ENCODE results near the gene EP300. TPM values are rescaled to one million over a fixed set of nuclear protein-coding genes. Genes with fewer than 3 reads are reported as not detected.
A peak's percentile ranks its signal among the peaks of the same experiment; 100 is the strongest.
"Not testable (repeated sequence)": the region's sequence is repeated elsewhere in the genome, so short reads cannot be mapped to it uniquely, and the experiment has no call there.

Gene EP300
- total and polyA plus RNA-seq, 8 donors = 63.3 to 80.1 (median 76.9) TPM

GRCh38 chr22:41048791-41049717, 43.3 kb upstream of the EP300 start:
- no peaks in the 10 kb centered on the region for H3K27me3 ChIP-seq
- intact Hi-C loops (cut with DNase I) = no loop called here
- peaks cover 0 to 18% of the 10 kb centered on the region in 2 donors for H3K4me1 ChIP-seq
- no peaks in the 10 kb centered on the region for H3K9me3 ChIP-seq
- no peak overlapping the region for H3K4me3 ChIP-seq
- H3K36me3 ChIP-seq = no peaks in the 10 kb centered on the region
- no peak for TF ChIP-seq CTCF (IDR thresholded peaks at IDR 0.05)
- ATAC-seq = peak; percentile 92
- DNase-seq = peak; percentile 60 to 89 (median 82)
- H3K27ac ChIP-seq = peak overlapping the region; percentile 2 to 40

- H3K27me3 ChIP-seq; H3K36me3 ChIP-seq; ATAC-seq; H3K27ac ChIP-seq; intact Hi-C loops (cut with DNase I); H3K4me3 ChIP-seq; DNase-seq; H3K9me3 ChIP-seq: not testable (repeated sequence)
- peaks cover 0 to 14% of the 10 kb centered on the region in 2 donors for H3K4me1 ChIP-seq
These were observed 42.6 kb upstream of the EP300 start for GRCh38 chr22:41049795-41050194.

- H3K27me3 ChIP-seq = no peaks in the 10 kb centered on the region
- H3K4me3 ChIP-seq = no peak overlapping the region
- no peak for ATAC-seq
- TF ChIP-seq CTCF (IDR thresholded peaks at IDR 0.05) = no peak
- intact Hi-C loops (cut with DNase I) = no loop called here
- H3K27ac ChIP-seq = no peak overlapping the region
- no peaks in the 10 kb centered on the region for H3K36me3 ChIP-seq
- H3K4me1 ChIP-seq = peaks cover 0 to 14% of the 10 kb centered on the region in 2 donors
- no peaks in the 10 kb centered on the region for H3K9me3 ChIP-seq
- no peak for DNase-seq
These were observed 41.5 kb upstream of the EP300 start for GRCh38 chr22:41050883-41051282.

- TF ChIP-seq CTCF (IDR thresholded peaks at IDR 0.05) = no peak
- no peak overlapping the region for H3K27ac ChIP-seq
- no peaks in the 10 kb centered on the region for H3K36me3 ChIP-seq
- no peak for DNase-seq
- no peak overlapping the region for H3K4me3 ChIP-seq
- no peaks in the 10 kb centered on the region for H3K27me3 ChIP-seq
- H3K9me3 ChIP-seq = no peaks in the 10 kb centered on the region
- peak; percentile 14 for ATAC-seq
- H3K4me1 ChIP-seq = peaks cover 0 to 2% of the 10 kb centered on the region in 2 donors
- intact Hi-C loops (cut with DNase I) = no loop called here
These were observed 39.5 kb upstream of the EP300 start for GRCh38 chr22:41052661-41053490.

GRCh38 chr22:41057076-41057475, 35.3 kb upstream of the EP300 start:
- intact Hi-C loops (cut with DNase I) = no loop called here
- no peak for TF ChIP-seq CTCF (IDR thresholded peaks at IDR 0.05)
- no peak overlapping the region for H3K4me3 ChIP-seq
- no peak for ATAC-seq
- H3K36me3 ChIP-seq = no peaks in the 10 kb centered on the region
- no peaks in the 10 kb centered on the region for H3K9me3 ChIP-seq
- DNase-seq = no peak
- no peaks in the 10 kb centered on the region for H3K27me3 ChIP-seq
- H3K27ac ChIP-seq = no peak overlapping the region
- H3K4me1 ChIP-seq = no peaks in the 10 kb centered on the region
